NT2/D1 (cell line): ENCODE data around the gene TOMM6.

Source experiments
- DNase-seq: peaks from one replicate; pipeline ENCODE4 v3.0.0-alpha.2; 2011; ENCODE audit warnings: low read depth, low spot score
- H3K27me3 ChIP-seq: 2 replicates; pipeline ENCODE4 v1.6.0; 2011; ENCODE audit warnings: mild to moderate bottlenecking; ENCODE audit not compliant: insufficient read length, insufficient read depth
- H3K36me3 ChIP-seq: 2 replicates; pipeline ENCODE4 v1.6.1; 2011; ENCODE audit warnings: mild to moderate bottlenecking, low read length, mixed read lengths; ENCODE audit not compliant: insufficient read depth, insufficient read length
- H3K4me1 ChIP-seq: 2 replicates; pipeline ENCODE4 v1.5.1; 2011; ENCODE audit not compliant: insufficient read depth, insufficient read length
- H3K4me3 ChIP-seq: 2 replicates; pipeline ENCODE4 v1.5.1; 2011; ENCODE audit warnings: low read depth; ENCODE audit not compliant: insufficient read length
- H3K9ac ChIP-seq: 2 replicates; pipeline ENCODE4 v1.6.0; 2011; ENCODE audit warnings: low read depth; ENCODE audit not compliant: insufficient read length
- H3K9me3 ChIP-seq: 2 replicates; pipeline ENCODE4 v1.5.1; 2011; ENCODE audit warnings: mild to moderate bottlenecking, low read length; ENCODE audit not compliant: insufficient read depth
- SUZ12 ChIP-seq: IDR thresholded peaks from 2 replicates; pipeline ENCODE4 v1.6.1; 2011; ENCODE audit not compliant: insufficient read length, insufficient read depth; ENCODE audit errors: extremely low read depth
- YY1 ChIP-seq: IDR thresholded peaks from 2 replicates; pipeline ENCODE4 v1.6.1; 2011; ENCODE audit not compliant: insufficient read length, insufficient read depth
- ZNF274 ChIP-seq: IDR thresholded peaks from 2 replicates; pipeline ENCODE4 v1.6.1; 2011; ENCODE audit warnings: mild to moderate bottlenecking, low read depth, low read length

Gene TOMM6

DNA sequence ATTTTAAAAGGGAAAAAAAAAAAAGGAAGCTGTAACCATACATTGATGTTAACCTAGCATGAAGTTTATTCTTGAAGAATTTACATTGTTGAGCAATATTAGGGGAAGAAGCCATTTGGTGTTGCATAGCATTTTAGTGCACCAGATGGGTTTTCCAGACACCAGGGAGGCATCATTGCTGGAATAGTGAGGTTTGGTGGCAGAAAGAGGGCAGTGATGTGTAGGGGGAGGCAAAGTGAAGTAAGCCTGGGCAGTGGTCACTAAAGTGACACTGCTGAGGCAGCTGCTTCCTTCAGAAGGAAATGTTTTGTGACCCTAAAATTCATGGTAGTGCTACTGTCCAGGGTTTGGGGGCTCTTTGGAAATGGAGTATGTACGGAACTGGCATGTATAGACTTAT lies 2.6 kb downstream of the TOMM6 start:
- peaks cover 45% of the 10 kb centered on the region for H3K36me3 ChIP-seq
- no peaks in the 10 kb centered on the region for H3K4me1 ChIP-seq
- no peak overlapping the region for H3K9ac ChIP-seq
- H3K4me3 ChIP-seq, result no peak overlapping the region
- H3K27me3 ChIP-seq, result peaks cover 4% of the 10 kb centered on the region
- H3K9me3 ChIP-seq, result peaks cover 16% of the 10 kb centered on the region; the same call in 1 of the 2 replicates
- no peak for DNase-seq
- TF ChIP-seq YY1, result no peak
- TF ChIP-seq SUZ12, result no peak
- TF ChIP-seq ZNF274, result no peak

- H3K9me3 ChIP-seq, result 0 out of 2 replicates have a peak, but pooled peaks cover 5% of the 10 kb centered on the region
- H3K4me1 ChIP-seq, result no peaks in the 10 kb centered on the region
- no peak for TF ChIP-seq YY1
- no peak for TF ChIP-seq ZNF274
- no peak for TF ChIP-seq SUZ12
- no peak for DNase-seq
- no peaks in the 10 kb centered on the region for H3K27me3 ChIP-seq
- no peak overlapping the region for H3K4me3 ChIP-seq
- H3K36me3 ChIP-seq, result peaks cover 53% of the 10 kb centered on the region
- H3K9ac ChIP-seq, result no peak overlapping the region
Measured at GRCh38 chr6:41791305-41791704, 3.8 kb downstream of the TOMM6 start.

GRCh38 chr6:41791984-41792383 lies 4.5 kb downstream of the TOMM6 start:
- Histone ChIP-seq H3K4me1 (no peaks in the 10 kb centered on the region), H3K36me3 (peaks cover 53% of the 10 kb centered on the region), H3K9me3 (0 out of 2 replicates have a peak, but pooled peaks cover 5% of the 10 kb centered on the region), H3K9ac (no peak overlapping the region), H3K4me3 (no peak overlapping the region), H3K27me3 (no peaks in the 10 kb centered on the region)
- DNase-seq, result no peak
- TF ChIP-seq YY1 (no peak), SUZ12 (no peak), ZNF274 (no peak)

DNA sequence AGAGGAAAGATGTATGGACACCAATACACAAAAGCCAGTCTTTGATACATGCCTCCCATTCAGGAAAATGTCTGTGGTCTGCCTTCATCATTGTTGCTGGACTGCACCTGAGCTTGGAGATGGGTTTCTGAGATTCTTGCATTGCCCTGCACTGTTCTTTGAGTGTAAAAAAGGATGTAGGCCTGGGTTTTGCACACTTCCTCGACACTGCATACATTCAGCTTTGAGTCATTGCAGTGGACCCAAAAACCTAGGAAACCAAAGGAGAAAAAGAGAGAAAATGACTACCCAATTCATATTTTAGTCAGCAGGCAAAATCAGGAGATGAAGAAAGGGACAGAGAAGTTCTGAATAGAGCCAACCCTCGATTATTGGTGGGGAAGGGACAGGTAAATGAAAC lies 9.0 kb downstream of the TOMM6 start:
- Histone ChIP-seq H3K4me1 (no peaks in the 10 kb centered on the region), H3K9ac (no peak overlapping the region), H3K27me3 (no peaks in the 10 kb centered on the region), H3K36me3 (peaks cover 36% of the 10 kb centered on the region), H3K9me3 (no peaks in the 10 kb centered on the region), H3K4me3 (no peak overlapping the region)
- DNase-seq, result no peak
- no peak for TF ChIP-seq SUZ12
- no peak for TF ChIP-seq ZNF274
- TF ChIP-seq YY1, result no peak

DNA sequence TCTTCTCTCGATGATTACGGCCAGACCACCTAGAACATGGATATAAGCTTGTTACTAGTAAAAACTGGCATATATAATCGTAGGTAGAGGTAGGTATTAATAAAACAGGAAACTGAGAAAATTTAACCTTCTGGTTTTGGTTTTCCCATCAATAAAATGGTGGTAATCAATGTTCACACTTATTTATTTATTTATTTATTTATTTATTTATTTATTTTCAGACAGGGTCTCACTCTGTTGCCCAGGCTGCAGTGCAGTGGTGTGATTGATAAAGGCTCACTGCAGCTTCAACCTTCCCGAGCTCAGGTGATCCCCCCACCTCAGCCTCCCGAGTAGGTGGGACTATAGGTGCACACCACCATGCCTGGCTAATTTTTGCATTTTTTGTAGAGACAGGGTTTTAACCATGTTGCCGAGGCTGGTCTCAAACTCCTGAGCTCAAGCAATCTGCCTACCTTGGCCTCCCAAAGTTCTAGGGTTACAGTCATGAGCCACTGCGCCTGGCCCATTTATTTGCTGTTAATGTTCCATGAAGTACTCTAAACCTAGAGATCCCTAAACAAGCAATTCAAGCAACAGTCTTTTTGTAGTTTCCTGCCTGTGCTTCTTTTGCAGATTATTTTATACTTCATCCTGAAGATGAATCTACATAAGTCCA lies 11.5 kb downstream of the TOMM6 start:
- H3K4me3 ChIP-seq, result no peak overlapping the region
- H3K9ac ChIP-seq, result no peak overlapping the region
- no peaks in the 10 kb centered on the region for H3K27me3 ChIP-seq
- H3K36me3 ChIP-seq, result peaks cover 22% of the 10 kb centered on the region
- no peak for TF ChIP-seq YY1
- TF ChIP-seq SUZ12, result no peak
- no peak for TF ChIP-seq ZNF274
- DNase-seq, result no peak
- H3K4me1 ChIP-seq, result no peaks in the 10 kb centered on the region
- H3K9me3 ChIP-seq, result no peaks in the 10 kb centered on the region

GRCh38 chr6:41799559-41799911 lies 12.0 kb downstream of the TOMM6 start:
- H3K36me3 ChIP-seq, result peaks cover 19% of the 10 kb centered on the region
- no peak for DNase-seq
- no peaks in the 10 kb centered on the region for H3K4me1 ChIP-seq
- H3K4me3 ChIP-seq, result no peak overlapping the region
- no peaks in the 10 kb centered on the region for H3K27me3 ChIP-seq
- TF ChIP-seq SUZ12 (no peak), YY1 (no peak), ZNF274 (no peak)
- H3K9ac ChIP-seq, result no peak overlapping the region
- H3K9me3 ChIP-seq, result no peaks in the 10 kb centered on the region

DNA sequence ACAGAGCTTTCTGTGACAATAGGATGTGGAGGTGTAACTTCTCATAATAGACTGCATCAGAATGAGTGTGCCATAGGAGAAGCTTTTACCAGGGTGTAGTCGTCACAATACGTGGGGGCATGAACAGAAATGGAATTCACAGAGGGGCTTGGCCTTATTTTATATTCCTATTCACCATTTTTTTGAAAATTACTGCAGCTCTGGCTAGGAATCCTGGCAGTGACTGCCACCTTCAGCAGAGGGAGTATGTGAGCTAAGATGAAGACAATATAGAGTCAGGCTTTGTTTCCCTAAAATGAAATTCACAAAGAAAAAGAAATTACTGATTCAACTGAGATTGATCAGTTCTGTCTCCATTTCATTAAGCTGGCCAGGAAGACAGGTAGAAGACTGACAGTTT lies 13.9 kb downstream of the TOMM6 start:
- no peak for TF ChIP-seq ZNF274
- TF ChIP-seq SUZ12, result no peak
- TF ChIP-seq YY1, result no peak
- H3K36me3 ChIP-seq, result peaks cover 20% of the 10 kb centered on the region
- DNase-seq, result no peak

More for the DNA sequence above, 13.9 kb downstream of the TOMM6 start:
- no peak overlapping the region for H3K4me3 ChIP-seq
- no peaks in the 10 kb centered on the region for H3K4me1 ChIP-seq
- no peaks in the 10 kb centered on the region for H3K9me3 ChIP-seq
- no peaks in the 10 kb centered on the region for H3K27me3 ChIP-seq
- H3K9ac ChIP-seq, result no peak overlapping the region
